ENCODE data around the gene WHRN.
A peak's percentile ranks its signal among the peaks of the same experiment; 100 is the strongest.

Gene WHRN

GRCh38 chr9:114408645-114409044, 96.6 kb downstream of the WHRN start:
- no peaks in the 10 kb centered on the region for H4K20me1 ChIP-seq (ENCODE audit: insufficient read depth)
- no peak overlapping the region for H2AFZ ChIP-seq (ENCODE audit: low read depth)
- H3K4me1 ChIP-seq (ENCODE audit: low read depth, poor library complexity, severe bottlenecking), result peaks cover 4% of the 10 kb centered on the region
- no peaks in the 10 kb centered on the region for H3K27me3 ChIP-seq (ENCODE audit: insufficient read depth, low read depth)
- no peak overlapping the region for H3K27ac ChIP-seq
- H3K4me3 ChIP-seq (IDR thresholded peaks at IDR 0.05; ENCODE audit: insufficient read depth, low read depth, low read length), result no peak overlapping the region
- no peak overlapping the region for H3K4me2 ChIP-seq
- no peaks in the 10 kb centered on the region for H3K79me2 ChIP-seq (ENCODE audit: insufficient read depth, low read depth)
- no peak for TF ChIP-seq CTCF (conservative IDR thresholded peaks at IDR 0.05; ENCODE audit: low read depth, low read length)
- H3K9ac ChIP-seq, result no peak overlapping the region
- no peaks in the 10 kb centered on the region for H3K36me3 ChIP-seq (ENCODE audit: insufficient read depth)

DNA sequence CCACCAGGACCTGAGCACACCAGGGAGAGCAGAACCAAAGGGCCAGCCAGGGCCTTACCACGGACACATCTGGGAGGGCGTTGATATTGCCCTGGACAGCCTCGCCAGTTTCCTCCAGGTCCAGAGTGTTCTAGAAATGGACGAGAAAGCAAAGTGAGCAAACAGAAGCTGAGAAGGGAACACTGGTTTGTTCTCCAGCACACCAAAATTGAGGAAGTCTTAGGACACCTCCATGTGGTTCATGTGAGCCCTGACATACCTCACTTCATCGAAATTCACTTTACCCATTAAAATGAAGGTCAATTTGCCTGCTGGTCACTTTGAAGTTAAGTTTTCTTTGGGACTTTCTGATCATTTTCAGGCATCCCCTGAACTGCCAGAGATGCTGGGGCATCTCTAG, 97.4 kb downstream of the WHRN start:
- H3K27me3 ChIP-seq (ENCODE audit: insufficient read depth, low read depth), result no peaks in the 10 kb centered on the region
- no peaks in the 10 kb centered on the region for H3K36me3 ChIP-seq (ENCODE audit: insufficient read depth)
- H3K79me2 ChIP-seq (ENCODE audit: insufficient read depth, low read depth), result no peaks in the 10 kb centered on the region
- H4K20me1 ChIP-seq (ENCODE audit: insufficient read depth), result no peaks in the 10 kb centered on the region
- no peak overlapping the region for H3K27ac ChIP-seq
- H3K9ac ChIP-seq, result no peak overlapping the region
- H3K4me1 ChIP-seq (ENCODE audit: low read depth, poor library complexity, severe bottlenecking), result peaks cover 4% of the 10 kb centered on the region
- no peak for TF ChIP-seq CTCF (conservative IDR thresholded peaks at IDR 0.05; ENCODE audit: low read depth, low read length)
- H3K4me3 ChIP-seq (IDR thresholded peaks at IDR 0.05; ENCODE audit: insufficient read depth, low read depth, low read length), result no peak overlapping the region
- H2AFZ ChIP-seq (ENCODE audit: low read depth), result no peak overlapping the region
- no peak overlapping the region for H3K4me2 ChIP-seq

GRCh38 chr9:114406441-114406840, 98.8 kb downstream of the WHRN start:
- H2AFZ ChIP-seq (ENCODE audit: low read depth), result no peak overlapping the region
- TF ChIP-seq CTCF (conservative IDR thresholded peaks at IDR 0.05; ENCODE audit: low read depth, low read length), result no peak
- H4K20me1 ChIP-seq (ENCODE audit: insufficient read depth), result no peaks in the 10 kb centered on the region
- H3K4me1 ChIP-seq (ENCODE audit: low read depth, poor library complexity, severe bottlenecking), result peaks cover 4% of the 10 kb centered on the region
- no peaks in the 10 kb centered on the region for H3K27me3 ChIP-seq (ENCODE audit: insufficient read depth, low read depth)
- no peak overlapping the region for H3K27ac ChIP-seq
- no peak overlapping the region for H3K9ac ChIP-seq
- no peak overlapping the region for H3K4me2 ChIP-seq
- H3K79me2 ChIP-seq (ENCODE audit: insufficient read depth, low read depth), result no peaks in the 10 kb centered on the region
- H3K36me3 ChIP-seq (ENCODE audit: insufficient read depth), result no peaks in the 10 kb centered on the region
- H3K4me3 ChIP-seq (IDR thresholded peaks at IDR 0.05; ENCODE audit: insufficient read depth, low read depth, low read length), result no peak overlapping the region

DNA sequence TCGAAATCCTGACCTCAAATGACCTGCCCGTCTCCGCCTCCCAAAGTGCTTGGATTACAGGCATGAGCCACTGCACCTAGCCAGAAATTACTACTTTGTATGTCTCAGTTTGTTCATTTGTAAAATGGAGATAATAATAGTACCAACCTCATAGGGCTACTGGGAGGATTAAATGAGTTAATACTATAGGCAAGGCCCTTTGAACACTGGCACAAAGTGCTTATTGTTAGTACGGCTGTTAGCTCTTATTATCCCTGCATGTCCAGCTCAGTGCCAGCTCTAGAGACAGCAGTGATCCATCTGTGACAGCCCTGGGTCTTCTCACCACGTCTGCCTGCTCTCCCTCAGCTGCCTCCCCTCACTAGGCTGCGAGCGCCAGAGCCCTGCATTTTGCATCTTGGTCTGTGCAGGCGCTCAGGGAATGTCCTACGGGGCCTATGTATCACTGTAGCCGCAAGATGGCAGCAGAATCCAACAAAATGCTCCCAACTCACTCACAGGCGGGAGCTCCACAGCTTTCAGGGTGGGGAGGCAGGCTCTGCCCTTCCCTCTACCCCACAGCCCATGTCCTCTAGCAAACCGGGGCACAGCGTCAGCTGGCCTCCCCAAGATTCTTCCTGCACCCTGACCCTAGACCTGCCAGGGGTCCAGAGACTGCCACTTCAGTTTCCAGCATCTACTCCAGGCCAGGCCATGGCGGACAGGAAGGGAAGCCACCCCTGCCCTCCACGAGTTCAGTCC, 99.8 kb downstream of the WHRN start:
- H3K9ac ChIP-seq, result no peak overlapping the region

More for the DNA sequence above, 99.8 kb downstream of the WHRN start:
- no peak overlapping the region for H3K27ac ChIP-seq
- H3K4me3 ChIP-seq (IDR thresholded peaks at IDR 0.05; ENCODE audit: insufficient read depth, low read depth, low read length), result no peak overlapping the region
- H4K20me1 ChIP-seq (ENCODE audit: insufficient read depth), result no peaks in the 10 kb centered on the region
- no peaks in the 10 kb centered on the region for H3K27me3 ChIP-seq (ENCODE audit: insufficient read depth, low read depth)
- no peak overlapping the region for H2AFZ ChIP-seq (ENCODE audit: low read depth)
- no peaks in the 10 kb centered on the region for H3K79me2 ChIP-seq (ENCODE audit: insufficient read depth, low read depth)
- TF ChIP-seq CTCF (conservative IDR thresholded peaks at IDR 0.05; ENCODE audit: low read depth, low read length), result peak; percentile 76
- H3K4me1 ChIP-seq (ENCODE audit: low read depth, poor library complexity, severe bottlenecking), result peaks cover 4% of the 10 kb centered on the region
- no peaks in the 10 kb centered on the region for H3K36me3 ChIP-seq (ENCODE audit: insufficient read depth)
- no peak overlapping the region for H3K4me2 ChIP-seq
